Loucy (cell line): ENCODE measurements around the gene NUP188.

Experiments
- CTCF ChIP-seq: fragments of 200-600 bp; sonication (generic); conservative IDR thresholded peaks from 2 replicates; pipeline ENCODE4 v1.5.1; 2014; ENCODE audit warnings: mild to moderate bottlenecking, antibody characterized with exemption, low read length
- EZH2phosphoT487 ChIP-seq: fragments of 200-600 bp; IDR thresholded peaks from 2 replicates; pipeline ENCODE4 v1.6.1; 2018; ENCODE audit warnings: antibody characterized with exemption, mild to moderate bottlenecking, moderate library complexity, borderline replicate concordance

- TF ChIP-seq CTCF: no peak
- no peak for TF ChIP-seq EZH2phosphoT487
Measured at GRCh38 chr9:129031514-129031913, 84.0 kb downstream of the NUP188 start.
